H1 (cell line): ENCODE data around the gene C15orf39. TPM values are rescaled to one million over a fixed set of nuclear protein-coding genes. Genes with fewer than 3 reads are reported as not detected.
A peak's percentile ranks its signal among the peaks of the same experiment; 100 is the strongest.

Experiments used
- CTCF ChIA-PET: fragments of 300-600 bp; sonication (Branson Sonifier 250); formaldehyde crosslinking; loops from one replicate; lab custom pipeline; 2021; ENCODE audit not compliant: partially characterized antibody; lab: Charles Lee
- POLR2A ChIA-PET: fragments of 300-600 bp; sonication (Branson Sonifier 250); formaldehyde crosslinking; loops from one replicate; lab custom pipeline; 2021; ENCODE audit warnings: inconsistent platforms; ENCODE audit not compliant: partially characterized antibody; lab: Charles Lee
- DNase-seq, 2 experiments: peaks; one replicate each; pipeline versions ENCODE4 v3.0.0 to v3.0.0-alpha.2; 2010 to 2022; ENCODE audit warnings: low spot score in 2 of 2, low read depth in 1 of 2, mixed read lengths in 1 of 2
- FAIRE-seq: peaks from 2 replicates; lab custom pipeline; 2011; peaks lifted over from hg19 to GRCh38; lab: Jason Lieb, UNC
- H2AFZ ChIP-seq: 2 replicates; pipeline ENCODE4 v1.8.1; 2012; ENCODE audit warnings: low read length, inconsistent platforms
- H2AK5ac ChIP-seq: 2 replicates; pipeline ENCODE4 v1.6.1; 2013; ENCODE audit warnings: low read depth, low read length
- H2BK120ac ChIP-seq: replicated peaks from 2 replicates; pipeline ENCODE3; 2013; ENCODE audit warnings: low read depth, low read length, inconsistent platforms
- H2BK12ac ChIP-seq: 2 replicates; pipeline ENCODE4 v1.6.1; 2013; ENCODE audit warnings: low read depth, low read length
- H2BK15ac ChIP-seq: 2 replicates; pipeline ENCODE4 v1.6.1; 2013; ENCODE audit warnings: low read length
- H2BK20ac ChIP-seq: 2 replicates; pipeline ENCODE4 v1.6.1; 2013; ENCODE audit warnings: low read length
- H2BK5ac ChIP-seq: 2 replicates; pipeline ENCODE4 v1.6.1; 2013; ENCODE audit warnings: low read depth, low read length
- H3K14ac ChIP-seq: 2 replicates; pipeline ENCODE4 v1.6.1; 2013; ENCODE audit warnings: inconsistent platforms; ENCODE audit not compliant: insufficient read length
- H3K18ac ChIP-seq: 2 replicates; pipeline ENCODE4 v1.6.1; 2013; ENCODE audit warnings: low read length; ENCODE audit errors: extremely low read depth
- H3K23ac ChIP-seq: 2 replicates; pipeline ENCODE4 v1.6.1; 2013; ENCODE audit warnings: inconsistent platforms; ENCODE audit not compliant: insufficient read length
- H3K23me2 ChIP-seq: 2 replicates; pipeline ENCODE4 v1.6.1; 2013; ENCODE audit warnings: low read depth, low read length
- H3K27ac ChIP-seq: 2 replicates; pipeline ENCODE4 v1.6.1; 2011; ENCODE audit warnings: low read depth, low read length, inconsistent platforms
- H3K27me3 ChIP-seq, 4 experiments: replicated peaks in 1 of 4; 1 replicate in 1 of 4; 2 replicates in 3 of 4; pipeline versions ENCODE4 v1.6.1 to v1.8.1; 2011 to 2013; ENCODE audit warnings: low read length in 3 of 4, mild to moderate bottlenecking in 3 of 4, inconsistent platforms in 2 of 4, mixed read lengths in 2 of 4, moderate library complexity in 1 of 4; ENCODE audit not compliant: control insufficient read depth in 3 of 4, insufficient read depth in 3 of 4; ENCODE audit errors: extremely low read depth in 1 of 4
- H3K36me3 ChIP-seq, 4 experiments: 2 replicates each; pipeline versions ENCODE4 v1.6.1 to v1.8.1; 2011 to 2013; ENCODE audit warnings: mild to moderate bottlenecking in 4 of 4, low read length in 3 of 4, moderate library complexity in 2 of 4, control low read depth in 1 of 4, inconsistent platforms in 1 of 4; ENCODE audit not compliant: insufficient read depth in 4 of 4, control insufficient read depth in 2 of 4
- H3K4ac ChIP-seq: replicated peaks from 2 replicates; pipeline ENCODE3; 2013; ENCODE audit warnings: low read length, low read depth, mixed read lengths, inconsistent platforms; ENCODE audit not compliant: insufficient read length
- H3K4me1 ChIP-seq, 4 experiments: replicated peaks in 1 of 4; 1 replicate in 1 of 4; 2 replicates in 3 of 4; pipeline versions ENCODE4 v1.6.1 to v1.8.1; 2011 to 2013; ENCODE audit warnings: low read length in 3 of 4, inconsistent platforms in 2 of 4, mixed read lengths in 1 of 4; ENCODE audit not compliant: insufficient read depth in 4 of 4, control insufficient read depth in 3 of 4
- H3K4me2 ChIP-seq, 2 experiments: 2 replicates each; pipeline versions ENCODE4 v1.6.1 to v1.8.1; 2011 to 2013; ENCODE audit warnings: low read depth in 2 of 2, low read length in 2 of 2, control low read depth in 1 of 2, inconsistent platforms in 1 of 2, mild to moderate bottlenecking in 1 of 2; ENCODE audit not compliant: insufficient read depth in 1 of 2
- H3K4me3 ChIP-seq, 4 experiments: fragments of 200-600, 300-600 bp in 1 of 4; sonication (generic), shearing (Covaris generic), sonication (Bioruptor Twin) in 1 of 4; 2 replicates each; pipeline versions ENCODE4 v1.5.1 to v1.8.1; 2011 to 2016; ENCODE audit warnings: low read length in 4 of 4, low read depth in 3 of 4, control low read depth in 2 of 4, inconsistent platforms in 2 of 4, mild to moderate bottlenecking in 2 of 4, mixed read lengths in 1 of 4, moderate library complexity in 1 of 4; ENCODE audit not compliant: insufficient read depth in 2 of 4; ENCODE audit errors: extremely low read depth in 1 of 4
- H3K56ac ChIP-seq: replicated peaks from 2 replicates; pipeline ENCODE3; 2013; ENCODE audit warnings: low read depth, mild to moderate bottlenecking, mixed read lengths, low read length, inconsistent platforms; ENCODE audit not compliant: insufficient read length
- H3K79me1 ChIP-seq: 2 replicates; pipeline ENCODE4 v1.6.1; 2013; ENCODE audit warnings: low read depth, low read length, control low read depth
- H3K79me2 ChIP-seq, 2 experiments: 2 replicates each; pipeline versions ENCODE4 v1.6.1 to v1.8.1; 2012 to 2013; ENCODE audit warnings: low read length in 2 of 2, mild to moderate bottlenecking in 2 of 2, inconsistent platforms in 1 of 2; ENCODE audit not compliant: insufficient read depth in 2 of 2, control insufficient read depth in 1 of 2
- H3K9ac ChIP-seq, 4 experiments: replicated peaks in 1 of 4; 1 replicate in 1 of 4; 2 replicates in 3 of 4; pipeline versions ENCODE4 v1.6.1 to v1.8.1; 2011 to 2013; ENCODE audit warnings: low read depth in 3 of 4, low read length in 3 of 4, control low read depth in 2 of 4, mild to moderate bottlenecking in 2 of 4, moderate library complexity in 2 of 4, inconsistent platforms in 1 of 4; ENCODE audit errors: extremely low read depth in 1 of 4
- H3K9me3 ChIP-seq, 2 experiments: 2 replicates each; pipeline versions ENCODE4 v1.6.1 to v1.8.1; 2012 to 2013; ENCODE audit warnings: mild to moderate bottlenecking in 2 of 2, moderate library complexity in 2 of 2, control low read depth in 1 of 2, inconsistent platforms in 1 of 2, low read depth in 1 of 2, low read length in 1 of 2, mixed read lengths in 1 of 2; ENCODE audit not compliant: insufficient read depth in 2 of 2
- H4K20me1 ChIP-seq, 2 experiments: replicated peaks in 1 of 2; 2 replicates each; pipeline versions ENCODE3 to v1.8.1; 2011 to 2013; ENCODE audit warnings: inconsistent platforms in 2 of 2, low read length in 2 of 2, mild to moderate bottlenecking in 1 of 2; ENCODE audit not compliant: insufficient read depth in 2 of 2, control insufficient read depth in 1 of 2
- H4K5ac ChIP-seq: 2 replicates; pipeline ENCODE4 v1.6.1; 2013; ENCODE audit warnings: low read length, low read depth, mixed read lengths, inconsistent platforms; ENCODE audit not compliant: insufficient read length
- H4K8ac ChIP-seq: 2 replicates; pipeline ENCODE4 v1.8.0; 2013; ENCODE audit warnings: mild to moderate bottlenecking, moderate library complexity, low read length, inconsistent platforms; ENCODE audit not compliant: insufficient read depth; ENCODE audit errors: extremely low read depth
- H4K91ac ChIP-seq: replicated peaks from 2 replicates; pipeline ENCODE3; 2013; ENCODE audit warnings: low read length, mixed read lengths, inconsistent platforms; ENCODE audit not compliant: insufficient read length
- CHD1 ChIP-seq: IDR thresholded peaks from 2 replicates; pipeline ENCODE4 v1.6.1; 2012; ENCODE audit warnings: low read depth, low read length, improper control_type of control experiment
- JUN ChIP-seq: IDR thresholded peaks from 2 replicates; pipeline ENCODE4 v1.6.1; 2011; ENCODE audit warnings: low read depth, mild to moderate bottlenecking, improper control_type of control experiment, low read length
- TAF1 ChIP-seq: IDR thresholded peaks from 2 replicates; pipeline ENCODE4 v1.6.1; 2011; ENCODE audit warnings: mild to moderate bottlenecking, low read depth, low read length
- WGBS, 2 experiments: shearing (Covaris generic) in 1 of 2; methylation state at CpG; one replicate each; pipeline versions ENCODE4 v1.1.6 to v1.1.7; 2013 to 2015; ENCODE audit warnings: low lambda C conversion rate in 2 of 2, mixed read lengths in 2 of 2, inconsistent platforms in 1 of 2, low coverage in 1 of 2, missing lambda C conversion rate in 1 of 2; ENCODE audit not compliant: insufficient replicate concordance in 2 of 2, insufficient coverage in 1 of 2, insufficient read length in 1 of 2; ENCODE audit errors: extremely low coverage in 1 of 2, missing lambda C conversion rate in 1 of 2; 5-methylcytosine and 5-hydroxymethylcytosine counted together
- polyA plus RNA-seq, 7 experiments: library from polyadenylated mRNA; depleted of rRNA in 3 of 7; stranded (reverse) in 5 of 7; unstranded in 2 of 7; fragments of >200 nt in 5 of 7; fragments of 200-250 nt in 2 of 7; gene quantifications; 1 replicate in 5 of 7; 2 replicates in 1 of 7; 4 replicates in 1 of 7; pipeline versions ENCODE4 v1.2.1 to v1.2.3, GENCODE V29; 2011 to 2013; ENCODE audit warnings: missing spikeins in 2 of 7, mixed read lengths in 2 of 7
- total RNA-seq: library from RNA; stranded (reverse); fragmentation: NEBNext Ultra II Directional; extraction: Animal tissue kit (Norgen Biotek cat#: 25700); gene quantifications from 2 replicates; pipeline ENCODE4 v1.2.1, GENCODE V29; 2021

C15orf39 gene
- total and polyA plus RNA-seq, 2 of the 8 experiments (the other 6 are each of a cell fraction or from before 2014, with no cell fraction given), result 13.8 to 38.5 TPM

GRCh38 chr15:75176396-75176761 lies 25.3 kb upstream of the C15orf39 start:
- H3K4me2 ChIP-seq, result no peak overlapping the region
- H2AK5ac ChIP-seq, result no peak overlapping the region
- no peaks in the 10 kb centered on the region for H4K20me1 ChIP-seq
- H4K91ac ChIP-seq, result peak overlapping the region; percentile 56
- no peak overlapping the region for H3K23ac ChIP-seq
- H4K8ac ChIP-seq, result no peak overlapping the region
- H3K79me2 ChIP-seq, result no peaks in the 10 kb centered on the region
- H2BK12ac ChIP-seq, result no peak overlapping the region
- H3K9me3 ChIP-seq, result no peaks in the 10 kb centered on the region
- no peak overlapping the region for H3K18ac ChIP-seq
- WGBS, 2 experiments, result 84% methylated on average over 4 of the region's 4 CpGs; no CpG with 5 or more reads in 1 of the 2 experiments
- no peak overlapping the region for H3K9ac ChIP-seq
- CTCF ChIA-PET, result interaction anchor here (1.5 kb wide), 2 partner anchors 17 to 24 kb away, joined by 3 to 4 read pairs; no protein-coding TSS in a partner anchor
- H2BK5ac ChIP-seq, result no peak overlapping the region
- H3K56ac ChIP-seq, result no peak overlapping the region
- no peak overlapping the region for H4K5ac ChIP-seq
- no peak overlapping the region for H3K4ac ChIP-seq
- no peaks in the 10 kb centered on the region for H3K79me1 ChIP-seq
- peaks cover 4 to 22% (median 17%) of the 10 kb centered on the region in 4 experiments for H3K4me1 ChIP-seq
- no peak overlapping the region for H2BK120ac ChIP-seq
- H2AFZ ChIP-seq, result no peak overlapping the region
- H2BK20ac ChIP-seq, result no peak overlapping the region
- no peaks in the 10 kb centered on the region for H3K36me3 ChIP-seq
- H3K27ac ChIP-seq, result no peak overlapping the region
- no peak overlapping the region for H3K14ac ChIP-seq
- no peak for DNase-seq
- peaks cover 0 to 16% (median 7%) of the 10 kb centered on the region in 4 experiments; a peak in 4 of 7 replicates for H3K27me3 ChIP-seq
- H2BK15ac ChIP-seq, result no peak overlapping the region
- FAIRE-seq, result no peak
- no peaks in the 10 kb centered on the region; the same call in 1 of the 2 replicates for H3K23me2 ChIP-seq
- TF ChIP-seq CHD1, result no peak
- no peak for TF ChIP-seq JUN
- no peak for TF ChIP-seq TAF1
- TF ChIP-seq, all 59 proteins: peak for 0
- POLR2A ChIA-PET, result no interaction called here
- H3K4me3 ChIP-seq, result no peak overlapping the region
